Stimulated activated naive CD8-positive, alpha-beta T cell treated with anti-CD3 and anti-CD28 coated beads, Interleukin-15, Interleukin-2, amounts not matched to agents 100 U/mL and 50 U/mL, for 24 hours (primary cell): ENCODE results near the gene NNAT.
"Not testable (repeated sequence)": the region's sequence is repeated elsewhere in the genome, so short reads cannot be mapped to it uniquely, and the experiment has no call there.

Experiments used
- ATAC-seq: fragments of 150-1000 bp; cut with Tn5 transposase; one replicate; pipeline ENCODE4 v1.10.0; 2021
- DNase-seq: peaks from one replicate; pipeline ENCODE4 v3.0.0; 2021

The NNAT gene

DNA sequence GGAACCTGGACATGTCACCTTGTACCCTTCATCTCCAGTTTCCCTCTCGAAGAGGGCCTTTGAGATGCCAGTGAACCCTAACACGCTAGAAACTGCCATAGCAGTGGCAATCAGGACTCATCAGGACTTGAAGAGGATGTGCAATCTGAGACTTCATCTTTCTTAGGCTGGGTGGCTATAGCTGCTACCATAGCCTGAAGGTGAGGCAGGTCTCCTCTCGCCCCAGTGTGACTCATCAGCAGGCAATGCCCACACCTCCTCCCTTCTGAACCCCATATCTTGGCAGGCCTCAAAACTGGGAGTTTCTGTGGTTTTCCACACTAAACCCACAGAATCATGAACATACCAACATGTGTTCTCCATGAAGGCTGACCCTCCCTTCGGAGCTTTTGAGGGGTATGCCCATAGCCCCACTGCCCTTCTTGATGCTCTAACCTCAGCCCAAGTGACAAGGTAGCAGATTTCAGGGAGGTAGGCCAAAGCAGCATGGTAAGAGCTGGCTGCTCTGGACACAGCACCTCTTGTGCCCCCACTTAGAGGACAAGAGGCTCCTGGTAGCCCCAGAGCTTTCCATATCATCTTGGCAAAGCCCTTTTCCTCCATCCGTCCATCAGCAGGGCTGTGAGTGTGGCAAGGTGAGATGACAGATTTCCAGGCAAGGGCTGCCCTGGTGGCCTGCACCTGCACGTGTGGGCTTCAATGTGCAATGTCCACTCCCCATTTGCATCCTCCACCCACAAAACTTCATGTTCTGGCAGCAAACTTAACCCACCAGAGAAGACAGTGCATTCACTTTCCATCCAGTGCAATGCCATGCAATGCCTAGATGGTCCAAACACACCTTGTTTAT, 4.0 kb downstream of the NNAT start:
- ATAC-seq (peak; percentile 26), DNase-seq (peak; percentile 33)

DNA sequence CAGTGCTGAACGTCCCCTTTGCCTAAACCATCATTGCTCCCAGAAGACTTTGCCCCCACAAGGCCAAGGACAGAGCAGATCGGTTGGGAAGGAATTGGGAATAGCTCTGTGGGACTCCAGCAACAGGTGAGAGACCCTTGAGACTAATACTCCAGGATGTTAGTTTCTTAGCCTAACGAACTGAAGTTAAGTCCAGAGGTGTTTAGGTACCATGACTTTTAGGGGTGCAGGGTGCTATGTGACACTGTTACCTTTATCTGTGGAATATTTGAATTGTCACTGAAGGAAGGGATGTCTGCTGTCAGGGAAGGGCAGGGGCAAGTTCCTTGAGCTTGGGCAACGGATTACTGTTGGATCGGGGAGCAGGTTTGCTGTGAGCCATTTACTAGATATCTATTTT, 4.8 kb downstream of the NNAT start:
- DNase-seq: no peak
- no peak for ATAC-seq

DNA sequence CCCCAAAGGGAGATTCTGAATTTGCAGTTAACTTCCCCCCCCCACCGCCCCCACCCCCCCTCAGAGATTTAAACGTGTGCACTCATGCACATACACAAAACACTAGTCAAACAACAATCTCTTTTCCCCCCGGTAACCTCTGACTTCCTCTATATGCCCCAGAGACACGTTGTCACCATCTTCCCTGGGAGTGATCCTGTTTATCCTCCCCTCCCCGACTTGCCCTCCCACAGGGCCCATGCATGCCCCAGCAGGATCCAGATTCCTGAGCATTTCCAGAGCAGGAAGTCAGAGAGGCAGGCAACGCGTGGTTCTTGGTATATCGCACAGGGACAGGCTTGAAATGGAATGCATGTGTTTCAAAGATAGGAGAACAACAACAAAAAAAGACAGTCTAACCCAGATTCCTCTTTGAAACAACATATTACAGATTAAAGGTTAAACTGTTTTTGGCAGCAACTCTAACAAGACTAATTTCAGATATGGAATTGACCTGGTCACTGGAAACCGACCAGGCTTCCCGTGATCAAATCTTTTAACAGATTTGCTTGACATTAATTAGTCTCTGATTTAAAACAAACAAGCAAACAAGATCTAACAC, 5.3 kb downstream of the NNAT start:
- ATAC-seq: no peak
- no peak for DNase-seq

DNA sequence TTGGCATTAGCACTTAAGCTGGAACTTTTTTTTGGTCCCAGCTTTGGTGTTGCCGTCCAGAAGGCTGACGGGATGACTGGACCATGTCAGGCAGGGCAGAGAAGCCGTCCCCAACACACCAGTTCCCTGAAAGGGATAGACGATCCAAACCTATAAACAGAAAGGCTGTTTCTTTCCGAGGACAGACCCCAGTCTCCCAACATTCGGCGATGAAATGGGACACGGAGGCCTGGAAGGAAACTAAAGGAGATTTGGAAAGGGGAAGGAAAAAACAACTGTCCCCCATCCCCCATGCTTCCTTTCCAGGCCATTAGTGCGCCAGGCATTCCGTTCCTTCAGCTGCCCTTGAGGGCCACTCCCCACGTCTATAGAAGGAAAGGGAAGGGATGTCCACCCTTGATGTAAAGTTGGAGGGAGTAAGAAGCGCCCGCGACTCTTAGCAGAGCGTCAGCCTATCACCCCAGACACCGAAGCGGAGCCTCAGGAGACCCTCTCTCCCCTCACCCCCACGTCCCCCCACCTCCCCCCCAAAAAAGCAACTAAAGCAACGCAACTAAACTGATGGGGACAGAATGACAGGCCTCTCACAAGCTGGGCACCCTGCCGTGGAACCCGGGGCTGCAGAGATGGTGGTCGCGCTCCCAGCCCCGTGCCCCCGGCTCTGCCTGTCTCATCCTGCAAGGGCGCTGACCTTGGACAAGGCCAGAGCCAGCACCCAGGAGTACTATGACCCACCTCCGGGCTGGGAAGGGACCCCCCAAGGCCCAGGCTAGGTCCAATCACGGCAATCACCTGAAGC, 6.0 kb downstream of the NNAT start:
- DNase-seq: no peak
- ATAC-seq: no peak

DNA sequence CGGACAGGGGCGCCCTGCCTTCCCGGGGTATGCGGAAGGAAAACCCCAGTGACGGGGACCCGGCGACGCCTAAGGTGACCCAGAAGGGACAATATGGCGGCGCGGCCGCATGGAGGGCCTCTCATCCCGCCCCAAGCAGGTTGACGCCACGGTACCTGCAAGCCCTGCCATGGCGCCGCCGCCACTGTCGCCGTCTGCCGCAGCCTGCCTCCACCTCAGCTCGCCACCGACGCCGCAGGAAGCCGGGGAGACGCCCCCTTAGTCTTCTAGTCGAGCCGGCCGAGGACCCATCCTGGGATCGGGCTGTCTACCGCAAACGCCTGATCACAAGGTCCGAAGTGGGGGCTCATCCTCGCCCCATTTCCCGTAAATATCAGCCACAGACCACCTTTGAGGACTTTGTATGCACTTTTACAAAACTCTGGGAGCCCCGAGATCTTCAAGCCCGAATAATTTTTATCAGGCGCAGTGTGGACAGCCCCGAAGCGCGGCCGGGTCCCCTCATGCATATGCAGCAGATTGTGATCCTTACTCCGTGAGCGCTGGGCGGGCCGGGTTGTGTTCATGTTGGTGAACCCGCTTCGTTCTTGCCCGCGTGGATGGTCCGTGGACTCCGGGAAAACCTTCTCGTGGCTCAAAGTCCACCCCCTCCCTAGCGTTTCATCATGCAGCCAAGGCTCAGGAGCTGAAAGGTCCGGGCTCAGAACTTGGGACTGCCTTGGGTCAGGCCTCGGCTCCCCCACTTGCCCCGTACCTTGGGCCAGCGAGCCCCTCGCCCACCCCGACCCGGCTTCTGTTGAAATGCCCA, 6.8 kb downstream of the NNAT start, which contains the start of gene BLCAP:
Gene BLCAP (minus strand): TSS at position 239 of the 808 bp plus-strand sequence. CDS start 8,702 bp downstream, outside the sequence.
- ATAC-seq (peak; percentile 87), DNase-seq (peak; percentile 93)

DNA sequence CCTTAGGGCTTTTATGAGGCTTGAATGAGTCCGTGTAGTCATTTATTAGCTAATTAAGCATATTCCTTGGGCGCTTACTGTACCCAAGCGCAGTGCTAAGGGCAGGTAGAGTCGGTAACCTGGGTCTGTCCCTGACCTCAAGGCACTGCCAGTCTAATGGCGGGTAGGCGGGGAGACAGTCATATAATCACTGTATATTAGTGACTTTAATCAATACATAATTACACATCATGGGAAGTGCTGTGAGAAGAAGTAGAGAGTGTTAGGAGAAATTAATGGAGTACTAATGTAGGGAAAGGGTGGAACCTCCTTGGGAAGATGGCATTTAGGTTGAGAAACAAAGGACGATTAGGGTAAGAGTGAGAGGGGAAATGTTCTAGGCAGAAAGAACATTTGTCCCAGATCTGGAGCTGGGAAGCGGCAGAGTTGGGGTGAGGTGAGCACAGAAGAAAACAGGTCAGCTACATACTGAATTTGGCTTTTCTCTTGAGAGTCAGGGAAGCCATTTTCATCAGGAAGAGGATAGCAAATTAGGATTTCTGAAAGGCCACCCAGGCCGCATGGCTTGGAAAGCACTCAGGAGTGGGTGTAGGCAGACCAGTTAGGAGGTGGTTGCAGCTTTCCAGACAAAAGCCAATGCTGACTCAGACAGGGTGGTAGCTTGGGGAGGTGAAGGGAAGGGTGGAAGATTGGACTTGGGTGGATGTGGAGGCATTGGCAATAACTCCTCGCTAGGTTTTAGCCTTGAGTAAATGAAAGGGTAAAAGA, 7.6 kb downstream of the NNAT start:
- ATAC-seq (peak; percentile 4), DNase-seq (no peak)

DNA sequence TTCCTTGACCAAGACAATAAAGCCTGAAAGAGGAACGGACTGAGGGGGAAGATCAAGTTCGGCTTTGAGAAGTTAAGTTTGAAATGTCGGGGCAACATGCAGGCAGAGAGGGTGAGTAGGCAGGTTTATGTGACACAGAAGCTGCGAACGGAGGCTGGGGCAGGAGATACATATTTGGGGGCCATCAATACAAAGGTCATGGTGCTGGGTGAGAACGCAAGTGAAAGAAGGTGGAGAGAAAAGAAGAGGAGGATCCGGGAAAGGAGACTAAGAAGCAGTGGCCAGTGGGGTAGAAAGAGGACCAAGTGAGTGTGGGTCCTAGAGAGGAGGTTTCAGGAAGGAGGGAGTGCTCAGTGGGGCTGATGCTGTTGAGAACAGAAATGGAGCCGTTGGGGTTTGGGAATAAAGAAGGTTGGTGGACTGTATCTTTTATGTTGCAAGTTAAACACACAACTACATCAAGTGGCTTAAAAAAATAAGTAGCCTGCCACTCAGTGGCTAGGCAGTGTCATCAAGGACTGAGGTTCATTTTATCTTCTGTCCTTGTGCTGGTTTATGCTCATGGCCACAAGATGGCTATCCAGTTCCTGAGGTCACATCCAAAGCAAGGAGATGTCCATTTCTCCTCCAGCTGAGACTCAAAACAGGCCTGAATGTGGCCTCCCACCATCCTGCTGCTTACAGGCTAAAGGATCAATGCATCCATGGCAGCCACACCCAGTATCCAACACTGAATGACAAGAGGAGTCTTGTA, 8.3 kb downstream of the NNAT start:
- no peak for DNase-seq
- no peak for ATAC-seq

DNA sequence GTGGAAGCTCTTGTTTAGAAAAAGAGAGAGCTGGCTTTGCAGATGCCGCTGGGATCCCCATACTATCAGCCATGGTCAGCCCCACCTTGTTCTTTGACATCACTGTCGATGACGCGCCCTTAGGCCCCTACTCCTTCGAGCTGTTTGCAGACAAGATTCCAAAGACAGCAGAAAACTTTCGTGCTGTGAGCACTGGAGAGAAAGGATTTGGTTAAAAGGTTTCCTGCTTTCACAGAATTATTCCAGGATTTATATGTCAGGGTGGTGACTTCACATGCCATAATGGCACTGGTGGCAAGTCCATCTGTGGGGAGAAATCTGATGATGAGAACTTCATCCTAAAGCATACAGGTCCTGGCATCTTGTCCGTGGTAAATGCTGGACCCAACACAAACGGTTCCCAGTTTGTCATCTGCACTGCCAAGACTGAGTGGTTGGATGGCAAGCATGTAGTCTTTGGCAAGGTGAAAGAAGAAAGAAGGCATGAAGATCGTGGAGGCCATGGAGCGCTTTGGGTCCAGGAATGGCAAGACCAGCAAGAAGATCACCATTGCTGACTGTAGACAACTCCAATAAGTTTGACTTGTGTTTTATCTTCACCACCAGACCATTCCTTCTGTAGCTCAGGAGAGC, 9.0 kb downstream of the NNAT start:
- ATAC-seq: no peak
- no peak for DNase-seq

DNA sequence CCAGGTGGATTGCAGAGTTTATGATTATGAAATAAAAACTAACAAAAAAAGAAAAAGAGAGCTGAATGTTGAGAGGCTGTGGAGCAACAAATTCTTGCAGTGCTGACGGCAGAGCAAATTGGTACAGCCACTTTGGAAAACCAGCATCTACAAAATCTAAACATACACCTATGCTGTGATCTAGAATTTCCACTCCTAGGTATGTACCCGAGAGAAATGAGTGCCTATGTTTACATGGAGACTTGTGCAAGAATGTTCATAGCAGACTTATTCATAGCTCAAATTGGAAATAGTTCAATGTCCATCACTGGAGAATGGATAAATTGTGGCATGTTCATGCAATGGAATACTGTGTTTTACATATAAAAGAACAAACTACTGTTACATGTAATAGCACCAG, 9.6 kb downstream of the NNAT start:
- DNase-seq: no peak
- ATAC-seq: no peak

DNA sequence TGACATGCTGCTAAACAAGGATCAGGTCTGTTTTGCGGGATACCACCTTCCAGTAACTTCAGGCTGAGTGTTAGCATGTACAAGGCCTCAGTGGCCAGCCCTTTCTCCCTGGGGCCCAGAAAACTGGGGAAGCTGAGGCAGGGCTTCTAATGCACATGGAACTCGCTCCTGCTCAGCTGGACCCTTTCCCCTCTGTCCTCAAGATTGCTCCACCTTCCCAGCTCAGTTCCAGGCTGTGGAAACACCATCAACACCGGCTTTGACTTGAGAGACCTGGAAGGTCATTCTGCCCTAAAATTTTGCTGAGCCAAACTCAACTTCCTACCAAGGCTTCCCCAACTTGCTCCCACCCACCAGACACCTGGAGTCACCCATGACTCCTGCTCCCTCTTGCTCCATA, 10.8 kb downstream of the NNAT start:
- DNase-seq: no peak
- ATAC-seq: no peak

DNA sequence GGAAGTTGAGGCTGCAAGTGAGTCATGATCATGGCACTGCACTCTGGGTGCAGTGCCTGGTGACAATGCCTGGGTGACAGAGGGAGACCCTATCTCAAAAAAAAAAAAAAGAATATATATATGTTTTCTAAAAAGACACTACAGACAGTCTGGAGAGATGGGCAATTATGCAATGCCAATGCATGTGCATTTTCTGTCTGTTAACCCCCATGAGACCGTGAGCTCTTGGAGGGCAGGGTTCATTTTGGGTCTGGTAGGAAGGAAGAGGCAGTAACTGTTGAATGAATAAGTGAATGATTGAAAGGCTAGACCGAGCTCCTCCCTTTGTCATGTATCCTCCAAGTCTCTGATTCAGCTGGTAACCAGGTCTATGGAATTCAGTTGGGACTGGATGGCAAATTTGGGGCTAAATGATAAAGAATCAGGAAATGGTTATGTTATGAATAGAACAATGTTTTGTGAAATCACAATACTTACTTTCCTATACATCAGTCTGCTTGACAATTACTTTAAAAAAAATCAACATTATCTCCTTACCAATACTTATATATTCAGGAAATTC, 12.2 kb downstream of the NNAT start:
- no peak for ATAC-seq

DNA sequence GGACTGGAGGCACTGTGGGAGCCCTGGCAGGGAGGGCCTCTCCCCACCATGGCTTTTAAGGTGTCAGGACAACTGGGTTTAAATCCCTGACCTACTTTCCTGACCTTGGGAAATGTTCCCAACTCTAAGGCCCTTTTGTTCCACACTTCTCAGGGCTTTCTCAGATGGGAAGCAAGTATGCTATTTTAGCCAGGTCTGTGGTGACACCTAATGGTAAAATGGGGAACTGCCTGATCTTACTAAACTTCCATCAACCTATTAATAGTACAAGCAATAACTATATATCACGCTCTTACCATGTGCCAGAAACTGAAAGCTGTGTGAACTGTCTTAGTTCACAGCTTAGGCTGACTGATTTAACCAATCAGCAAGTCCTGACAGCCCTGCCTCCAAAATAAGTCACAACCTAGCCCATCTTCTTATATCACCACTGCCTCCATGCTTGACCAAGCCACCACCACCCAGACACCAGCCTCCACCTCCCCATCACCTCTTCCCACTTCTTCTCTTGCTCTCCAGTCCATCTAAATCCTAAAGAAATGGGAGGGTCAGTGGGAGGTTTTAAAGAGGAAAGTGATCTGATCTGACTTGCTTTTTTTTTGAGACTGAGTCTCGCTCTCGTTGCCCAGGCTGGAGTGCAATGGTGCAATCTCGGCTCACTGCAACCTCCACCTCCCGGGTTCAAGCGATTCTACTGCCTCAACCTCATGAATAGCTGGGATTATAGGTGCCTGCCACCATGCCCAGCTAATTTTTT, 13.5 kb downstream of the NNAT start:
- ATAC-seq (peak; percentile 85), DNase-seq (peak; percentile 41)

More for the DNA sequence above, 12.2 kb downstream of the NNAT start:
- no peak for DNase-seq

DNA sequence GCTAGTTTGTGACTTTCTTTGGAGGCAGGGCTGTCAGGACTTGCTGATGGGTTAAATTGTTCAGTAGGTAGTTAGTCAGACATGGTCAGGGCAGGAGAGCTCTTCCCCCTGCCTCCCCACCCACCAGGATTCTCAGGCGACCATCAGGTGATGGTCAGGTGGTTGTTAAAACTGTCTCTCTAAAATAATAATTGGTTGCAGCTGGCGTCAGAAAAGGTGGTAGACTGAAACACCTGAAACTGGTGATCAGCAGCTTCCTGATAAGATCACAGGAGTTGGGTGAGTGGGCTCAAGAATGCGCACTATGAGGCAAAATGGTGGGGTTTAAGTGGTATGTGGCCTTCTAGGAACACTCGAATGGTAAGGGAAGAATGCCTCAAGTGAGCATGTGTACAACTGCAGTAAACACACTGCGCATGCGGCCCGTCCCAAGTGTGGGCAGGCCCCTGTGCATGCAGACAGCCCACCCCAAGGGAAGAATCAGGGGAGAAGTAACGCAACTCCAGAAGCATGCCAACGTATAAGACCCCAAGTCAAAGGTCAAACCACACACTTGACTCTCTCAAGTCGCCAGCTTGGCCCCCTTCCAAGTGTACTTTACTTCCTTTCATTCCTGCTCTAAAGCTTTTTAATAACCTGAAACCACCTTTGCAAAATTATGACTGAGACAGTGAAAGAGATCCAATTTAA, 14.5 kb downstream of the NNAT start:
- ATAC-seq: no peak
- DNase-seq: no peak

DNA sequence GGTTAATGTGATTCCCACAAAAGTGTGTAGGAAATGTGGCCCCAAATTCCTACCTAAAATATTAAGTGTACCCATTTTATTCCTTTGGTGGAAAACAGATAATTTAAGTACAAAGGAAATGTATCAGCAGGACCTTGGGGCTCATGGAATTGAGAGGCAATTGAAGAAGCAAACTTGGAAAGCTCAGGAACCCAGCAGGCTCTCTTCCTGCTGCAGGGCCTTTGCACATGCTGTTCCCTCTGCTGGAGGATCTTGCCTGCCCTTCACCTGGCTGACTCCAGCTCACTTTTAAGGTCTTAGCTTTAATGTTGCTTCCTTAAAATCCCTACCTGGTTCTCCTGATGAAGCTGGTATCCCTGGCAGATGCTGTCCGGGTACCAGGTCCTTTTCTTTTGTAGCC, 16.5 kb downstream of the NNAT start:
- DNase-seq (no peak), ATAC-seq (no peak)

DNA sequence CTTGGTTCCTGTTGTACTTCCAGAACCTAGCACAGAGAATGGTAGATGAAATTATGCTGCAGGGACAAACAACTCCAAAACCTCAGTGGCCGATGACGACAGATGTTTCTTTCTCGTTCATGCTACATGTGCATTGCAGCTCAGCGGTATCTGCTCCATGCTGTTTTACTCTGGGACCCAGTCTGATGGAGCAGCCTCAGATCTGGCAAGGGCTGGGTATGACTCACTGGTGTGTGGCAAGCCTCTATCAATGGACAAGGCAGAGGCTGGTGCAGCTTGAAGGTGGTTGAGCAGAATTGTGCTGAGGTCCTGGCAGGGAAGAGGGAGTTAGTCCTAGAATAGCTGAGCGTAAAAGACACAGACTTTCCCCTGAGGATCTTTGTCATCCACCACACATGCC, 17.0 kb downstream of the NNAT start:
- ATAC-seq: no peak
- no peak for DNase-seq

DNA sequence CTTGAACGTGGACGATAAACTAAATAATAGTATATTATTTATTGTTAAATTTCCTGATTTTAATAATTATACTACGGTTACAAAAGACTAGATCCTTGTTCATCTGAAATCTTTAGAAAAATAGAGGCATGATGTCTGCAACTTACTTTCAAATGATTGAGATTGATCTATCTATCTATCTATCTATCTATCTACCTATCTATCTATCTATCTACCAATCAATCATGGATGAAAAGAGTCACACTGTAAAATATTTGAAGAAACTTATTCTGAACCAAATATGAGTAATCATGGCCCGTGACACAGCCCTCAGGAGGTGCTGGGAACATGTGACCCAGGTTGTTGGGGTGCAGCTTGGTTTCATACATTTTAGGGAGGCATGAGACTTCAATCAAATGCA, 18.4 kb downstream of the NNAT start:
- ATAC-seq: no peak
- DNase-seq: no peak

DNA sequence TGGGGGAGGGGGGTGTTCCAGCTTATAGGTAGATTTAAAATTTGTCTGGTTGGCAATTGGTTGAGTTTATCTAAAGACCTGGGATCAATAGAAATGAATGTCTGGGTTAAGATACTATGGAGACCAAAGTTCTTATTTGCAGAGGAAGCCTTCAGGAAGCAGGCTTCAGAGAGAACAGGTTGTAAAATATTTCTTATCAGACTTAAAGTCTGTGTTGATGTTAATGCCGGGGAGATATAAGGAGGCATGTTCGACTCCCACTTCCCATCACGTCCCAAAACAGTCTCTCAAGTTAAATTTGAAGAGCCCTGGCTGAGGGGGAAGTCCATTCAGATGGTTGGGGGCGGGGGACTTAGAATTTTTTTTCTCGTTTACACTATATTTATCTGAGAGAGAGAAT, 19.0 kb downstream of the NNAT start:
- DNase-seq: no peak
- ATAC-seq: no peak

DNA sequence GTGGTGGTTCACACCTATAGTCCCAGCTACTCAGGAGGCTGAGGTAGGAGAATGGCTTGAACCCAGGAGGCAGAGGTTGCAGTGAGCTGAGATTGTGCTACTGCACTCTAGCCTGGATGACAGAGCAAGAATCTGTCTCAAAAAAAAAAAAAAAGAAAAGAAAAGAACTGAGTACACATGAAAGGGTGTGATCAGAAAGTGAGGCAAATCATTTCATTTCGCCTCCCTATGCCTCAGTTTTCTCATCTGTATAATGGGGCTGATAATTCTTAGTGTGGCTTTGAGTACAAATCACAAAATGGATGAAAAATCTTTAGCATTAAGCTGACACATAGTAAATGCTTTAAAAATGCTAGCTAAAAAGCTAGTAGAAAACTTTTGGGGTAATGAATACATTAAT, 19.8 kb downstream of the NNAT start:
- not testable (repeated sequence) for ATAC-seq

More for the DNA sequence above, 19.8 kb downstream of the NNAT start:
- not testable (repeated sequence) for DNase-seq
